NCI-H1694 (cell line): ENCODE measurements around the gene RPS15.

Experiments
- DNase-seq: peaks from one replicate; lab custom pipeline; 2025; lab: John Stamatoyannopoulos, UW

Gene RPS15

DNA sequence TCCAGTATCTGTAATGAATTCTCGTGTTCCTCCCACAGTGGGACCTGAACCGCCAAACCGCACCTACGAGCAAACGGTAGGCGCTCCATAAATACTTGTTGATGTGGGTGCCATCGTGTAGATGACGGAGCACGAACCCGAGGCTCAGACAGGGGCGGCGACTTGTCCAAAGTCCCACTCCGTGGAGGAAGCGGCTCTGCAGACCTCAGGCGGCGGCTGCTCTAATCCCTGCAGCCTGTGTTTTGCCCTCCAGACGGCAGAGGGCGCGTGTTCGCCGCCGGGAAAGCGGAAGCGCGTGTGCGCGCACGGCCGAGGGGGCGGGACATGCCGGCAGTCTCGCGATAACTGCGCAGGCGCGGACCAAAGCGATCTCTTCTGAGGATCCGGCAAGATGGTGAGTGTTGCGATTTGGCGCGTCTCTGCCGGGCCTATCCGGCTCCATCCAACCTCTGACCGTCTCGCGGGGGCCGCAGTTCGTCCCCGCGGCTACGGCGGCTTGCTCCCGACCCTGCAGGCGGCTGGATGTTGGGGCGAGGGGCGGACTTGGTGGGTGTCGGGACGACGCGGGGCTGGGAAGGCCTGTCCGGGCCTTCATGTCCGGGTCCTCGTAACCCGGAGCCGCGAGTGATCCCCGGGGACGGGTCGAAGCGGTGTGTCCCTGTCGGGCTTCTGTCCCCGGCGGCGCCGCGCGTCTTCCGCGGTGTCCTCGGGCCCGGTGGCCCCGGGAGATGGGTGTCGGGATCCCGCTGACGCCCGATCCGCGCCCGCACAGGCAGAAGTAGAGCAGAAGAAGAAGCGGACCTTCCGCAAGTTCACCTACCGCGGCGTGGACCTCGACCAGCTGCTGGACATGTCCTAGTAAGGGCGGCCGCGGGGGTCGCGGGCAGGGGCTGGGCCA is at the start of gene RPS15:
Gene RPS15, plus strand, starts transcription at position 362 of the 898 bp plus-strand sequence. Its CDS starts 30 bp downstream, at position 392.
- peak; percentile 62 for DNase-seq

- DNase-seq, result no peak
These were observed 49.6 kb upstream of the RPS15 start for GRCh38 chr19:1388637-1389026.

- no peak for DNase-seq
These were observed 48.9 kb upstream of the RPS15 start for GRCh38 chr19:1389033-1389940.

DNA sequence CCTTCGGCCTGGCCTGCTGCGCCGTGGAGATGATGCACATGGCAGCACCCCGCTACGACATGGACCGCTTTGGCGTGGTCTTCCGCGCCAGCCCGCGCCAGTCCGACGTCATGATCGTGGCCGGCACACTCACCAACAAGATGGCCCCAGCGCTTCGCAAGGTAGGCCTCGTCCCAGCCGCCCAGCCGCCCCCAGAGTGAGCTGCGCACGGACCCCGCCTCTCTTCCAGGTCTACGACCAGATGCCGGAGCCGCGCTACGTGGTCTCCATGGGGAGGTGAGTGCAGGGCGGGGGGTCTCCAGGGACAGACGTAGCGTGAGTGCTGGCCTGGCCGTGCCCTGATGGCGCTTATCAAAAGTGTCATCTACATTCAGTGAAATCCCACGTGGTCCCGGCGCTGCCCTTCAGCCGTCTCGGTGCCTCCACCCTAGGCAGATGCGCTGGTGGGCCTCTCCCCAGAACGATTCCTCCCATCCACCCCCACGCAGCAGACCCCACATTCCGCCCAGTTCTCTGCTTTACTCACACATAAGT is 47.2 kb upstream of the RPS15 start:
- no peak for DNase-seq

DNA sequence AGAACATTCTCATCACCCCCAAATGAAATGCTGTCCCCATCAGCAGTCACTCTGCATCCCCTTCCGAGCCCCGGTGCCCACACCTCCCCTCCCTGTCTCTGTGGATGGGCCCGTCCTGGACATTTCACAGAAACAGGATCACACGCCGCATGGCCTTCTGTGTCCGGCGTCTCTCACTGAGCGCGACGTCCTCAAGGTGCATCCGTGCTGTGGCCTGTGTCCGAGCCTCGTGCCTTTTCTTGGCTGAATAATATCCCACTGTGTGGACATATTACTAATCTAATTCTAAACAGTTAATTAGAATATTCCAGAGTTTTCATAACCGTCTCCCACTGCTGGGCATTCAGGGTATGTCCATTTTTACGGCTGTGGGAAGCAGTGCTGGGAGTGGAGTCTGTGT is 45.8 kb upstream of the RPS15 start:
- DNase-seq, result no peak

DNA sequence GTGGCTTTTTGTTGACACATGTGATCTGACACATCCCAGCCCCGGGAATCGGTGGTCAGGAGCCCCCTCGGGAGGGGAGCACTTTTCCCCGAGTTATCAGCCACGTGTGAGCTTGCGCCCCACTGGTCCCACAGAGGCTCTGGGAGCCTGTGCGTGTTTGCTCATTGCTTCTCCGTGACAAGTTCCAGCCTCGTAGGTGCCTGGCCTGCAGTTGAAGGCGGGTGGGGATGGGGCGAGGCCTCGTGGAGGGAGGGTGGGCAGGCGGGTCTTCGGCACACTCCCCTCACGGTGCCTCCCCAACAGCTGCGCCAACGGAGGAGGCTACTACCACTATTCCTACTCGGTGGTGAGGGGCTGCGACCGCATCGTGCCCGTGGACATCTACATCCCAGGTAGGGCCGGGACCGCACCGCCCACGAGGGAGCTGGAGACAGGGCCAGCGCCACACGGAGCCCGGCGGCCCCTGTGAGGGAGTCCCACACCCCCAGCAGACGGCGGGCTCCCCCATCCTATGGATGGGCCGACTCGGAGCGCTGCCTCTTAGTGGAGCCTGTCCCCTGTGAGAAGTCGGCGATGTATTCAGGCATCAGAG is 45.2 kb upstream of the RPS15 start:
- no peak for DNase-seq

DNA sequence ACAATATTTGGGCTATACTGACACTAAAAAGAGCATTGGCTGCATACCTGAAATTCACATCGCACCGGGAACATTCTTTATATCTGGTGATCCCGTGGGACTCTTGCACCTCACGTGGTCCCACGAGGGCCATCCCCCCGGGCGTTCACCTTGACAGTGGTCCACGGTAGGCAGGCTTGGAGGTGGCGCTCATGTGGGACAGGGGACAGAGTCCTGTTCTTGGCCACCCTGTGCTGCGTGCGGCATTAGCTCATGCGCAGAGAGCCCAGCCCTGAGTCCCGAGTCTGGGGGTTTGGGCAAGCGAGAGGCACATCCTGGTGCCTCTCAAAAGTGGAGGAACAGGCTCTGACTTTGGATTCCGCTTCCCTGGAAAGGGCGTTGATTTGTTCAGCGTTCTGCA is 44.4 kb upstream of the RPS15 start:
- DNase-seq, result no peak

DNA sequence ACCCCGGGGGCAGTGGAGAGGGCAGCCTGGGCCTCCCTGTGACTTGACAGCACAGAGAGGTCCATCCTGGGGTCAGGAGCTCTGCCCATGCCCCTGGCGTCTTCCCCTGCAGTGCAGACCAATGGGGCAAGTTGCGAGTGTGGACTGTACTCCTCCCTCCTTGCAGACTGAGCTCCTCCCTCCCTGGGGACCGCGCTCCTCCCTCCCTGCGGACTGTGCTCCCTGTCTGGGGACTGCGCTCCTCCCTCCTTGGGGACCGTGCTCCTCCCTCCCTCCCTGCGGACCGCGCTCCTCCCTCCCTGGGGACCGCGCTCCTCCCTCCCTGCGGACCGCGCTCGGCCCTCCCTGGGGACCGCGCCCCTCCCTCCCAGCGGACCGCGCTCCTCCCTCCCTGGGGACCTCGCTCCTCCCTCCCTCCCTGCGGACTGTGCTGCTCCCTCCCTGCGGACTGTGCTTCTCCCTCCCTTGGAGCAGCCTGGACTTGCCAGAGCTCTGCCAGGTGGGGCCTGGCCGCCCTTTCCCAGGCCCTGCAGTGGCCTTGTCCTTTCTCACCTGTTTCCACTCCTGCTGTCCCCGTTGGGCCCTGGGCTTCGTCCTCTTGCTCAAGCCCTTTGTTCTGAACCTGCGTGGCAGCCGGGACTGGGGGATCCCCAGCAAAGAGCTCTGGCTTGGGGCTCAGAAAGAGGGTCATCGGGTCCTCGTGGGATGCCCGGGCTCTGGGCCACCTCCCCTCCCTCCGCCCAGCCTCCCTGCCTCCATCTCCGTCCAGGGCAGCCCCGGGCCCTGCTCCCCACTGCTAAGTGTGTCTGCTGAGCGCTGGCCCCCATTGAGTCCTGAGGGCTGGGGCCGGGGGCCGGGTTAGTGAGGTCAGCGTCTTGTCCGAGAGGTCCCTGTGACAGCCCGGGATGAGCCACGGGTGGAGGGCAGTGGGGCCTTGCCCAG is 43.7 kb upstream of the RPS15 start:
- no peak for DNase-seq

- no peak for DNase-seq
These were observed 42.8 kb upstream of the RPS15 start for GRCh38 chr19:1395194-1396018.

DNA sequence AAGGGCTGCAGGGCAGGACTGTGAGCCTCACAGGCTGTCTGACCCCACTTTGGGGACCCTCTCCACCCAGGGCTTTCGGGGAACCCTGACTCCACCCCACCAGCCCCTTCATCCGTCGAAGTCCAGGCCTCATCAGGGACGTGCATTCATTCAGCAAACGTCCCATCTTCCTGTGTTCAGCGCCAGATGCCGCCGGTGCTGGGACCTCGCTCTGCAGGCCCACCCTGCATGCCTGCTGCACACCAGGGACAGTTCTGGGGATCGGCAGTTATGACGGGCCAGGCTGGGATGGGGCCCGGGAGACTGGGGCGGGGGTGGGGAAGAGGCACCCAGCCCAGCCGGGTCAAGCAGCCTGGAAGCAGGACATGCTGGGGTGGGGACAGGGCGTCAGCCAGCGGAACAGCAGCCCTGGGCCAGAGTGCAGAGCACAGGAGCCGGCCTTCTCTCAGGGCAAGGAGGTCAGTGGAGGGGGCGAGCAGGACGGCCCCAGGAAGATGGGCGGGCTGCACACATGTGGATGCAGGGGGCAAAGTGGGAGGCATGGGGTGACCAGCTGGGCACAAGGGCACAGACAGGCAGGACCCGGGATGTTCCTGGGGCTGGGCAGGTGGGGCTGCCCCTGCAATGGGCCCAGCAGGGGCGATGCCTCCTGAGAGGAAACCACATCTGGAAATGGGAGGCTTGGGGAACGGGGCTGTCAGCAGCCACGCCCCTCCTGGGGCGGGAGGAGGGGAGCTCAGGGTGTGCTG is 42.0 kb upstream of the RPS15 start:
- no peak for DNase-seq

GRCh38 chr19:1396768-1397679 is 41.2 kb upstream of the RPS15 start:
- no peak for DNase-seq

DNA sequence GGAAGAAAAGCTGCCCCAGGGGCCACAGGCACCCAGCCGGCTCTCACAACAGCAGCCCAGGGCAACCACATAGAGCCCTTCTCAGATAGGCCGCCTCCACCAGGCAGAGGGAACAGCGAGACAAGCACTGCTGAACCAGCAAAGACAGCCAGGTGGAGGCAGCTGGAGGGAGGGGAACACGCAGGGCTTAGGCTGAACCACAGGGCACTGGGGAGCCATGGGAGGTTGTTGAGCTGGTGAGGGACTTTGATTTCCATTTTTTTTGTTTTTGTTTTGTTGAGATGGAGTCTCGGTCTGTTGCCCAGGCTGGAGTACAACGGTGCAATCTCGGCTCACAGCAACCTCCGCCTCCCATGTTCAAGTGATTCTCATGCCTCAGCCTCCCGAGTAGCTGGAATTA is 40.4 kb upstream of the RPS15 start:
- DNase-seq, result no peak

- DNase-seq, result no peak
These were observed 39.1 kb upstream of the RPS15 start for GRCh38 chr19:1399079-1399478.

- no peak for DNase-seq
These were observed 38.5 kb upstream of the RPS15 start for GRCh38 chr19:1399745-1400144.

GRCh38 chr19:1400281-1401137 is 37.7 kb upstream of the RPS15 start:
- peak; percentile 52 for DNase-seq

- DNase-seq, result no peak
These were observed 36.9 kb upstream of the RPS15 start, which contains the start of gene GAMT for GRCh38 chr19:1401138-1401888. GAMT (minus strand) TSS chr19:1401542; CDS start chr19:1401476, 66 bp downstream.

DNA sequence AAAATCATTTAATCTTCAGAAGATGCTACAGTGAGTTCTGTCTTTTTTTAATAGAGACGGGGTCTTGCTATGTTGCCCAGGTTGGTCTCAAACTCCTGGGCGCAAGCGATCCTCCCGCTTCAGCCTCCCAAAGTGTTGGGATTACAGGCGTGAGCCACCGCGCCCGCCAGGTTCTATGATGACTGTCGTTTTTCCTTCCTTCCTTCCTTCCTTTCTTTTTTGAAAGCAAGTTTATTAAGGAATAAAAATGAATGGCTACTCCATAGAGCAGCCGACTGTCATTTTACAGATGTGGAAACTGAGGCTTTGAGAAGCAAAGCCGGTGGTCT is 36.3 kb upstream of the RPS15 start:
- no peak for DNase-seq
